Central memory CD8-positive, alpha-beta T cell (primary cell): ENCODE data around the gene POLR1G.
"Not testable (repeated sequence)": the region's sequence is repeated elsewhere in the genome, so short reads cannot be mapped to it uniquely, and the experiment has no call there.

Experiments
- ATAC-seq: fragments of 150-1000 bp; cut with Tn5 transposase; replicated peaks from 2 replicates; pipeline ENCODE4 v1.10.0; 2022; ENCODE audit warnings: mild to moderate bottlenecking, moderate FRiP score, moderate number of reproducible peaks; ENCODE audit not compliant: poor library complexity, severe bottlenecking; ENCODE audit errors: extremely low read depth
- DNase-seq, 2 donors: peaks; one replicate each; pipeline ENCODE4 v3.0.0; 2021; ENCODE audit warnings: low spot score in 2 of 2
- H3K27ac Mint-ChIP-seq: one replicate; pipeline ENCODE4 v1.8.0; 2022; ENCODE audit warnings: low read depth, mild to moderate bottlenecking, moderate library complexity, mixed read lengths
- H3K27me3 Mint-ChIP-seq: one replicate; pipeline ENCODE4 v1.8.0; 2022; ENCODE audit warnings: mixed read lengths
- H3K36me3 Mint-ChIP-seq: one replicate; pipeline ENCODE4 v1.8.0; 2022; ENCODE audit warnings: mild to moderate bottlenecking, moderate library complexity, mixed read lengths; ENCODE audit not compliant: insufficient read depth
- H3K4me1 Mint-ChIP-seq: one replicate; pipeline ENCODE4 v1.8.0; 2022; ENCODE audit warnings: mixed read lengths
- H3K4me3 Mint-ChIP-seq: one replicate; pipeline ENCODE4 v1.8.0; 2022; ENCODE audit warnings: mild to moderate bottlenecking, moderate library complexity, mixed read lengths
- H3K9me3 Mint-ChIP-seq: one replicate; pipeline ENCODE4 v1.8.0; 2022; ENCODE audit warnings: mixed read lengths

POLR1G gene

GRCh38 chr19:45432543-45432942 is 26.1 kb downstream of the POLR1G start:
- not testable (repeated sequence) for H3K4me3 Mint-ChIP-seq, H3K27me3 Mint-ChIP-seq, H3K36me3 Mint-ChIP-seq, DNase-seq, H3K4me1 Mint-ChIP-seq, H3K9me3 Mint-ChIP-seq, H3K27ac Mint-ChIP-seq, ATAC-seq

GRCh38 chr19:45437328-45437727 is 30.9 kb downstream of the POLR1G start:
- Mint-ChIP-seq H3K4me3 (no peak overlapping the region), H3K9me3 (no peaks in the 10 kb centered on the region), H3K27me3 (no peaks in the 10 kb centered on the region), H3K4me1 (peaks cover 16% of the 10 kb centered on the region), H3K27ac (no peak overlapping the region), H3K36me3 (peaks cover 6% of the 10 kb centered on the region)
- no peak for ATAC-seq
- DNase-seq = no peak

- Mint-ChIP-seq H3K36me3 (peaks cover 16% of the 10 kb centered on the region), H3K27me3 (no peaks in the 10 kb centered on the region), H3K4me1 (peaks cover 35% of the 10 kb centered on the region), H3K27ac (peak overlapping the region; percentile 8), H3K4me3 (peak overlapping the region; percentile 69), H3K9me3 (no peaks in the 10 kb centered on the region)
- DNase-seq (no peak), ATAC-seq (no peak)
Measured at GRCh38 chr19:45439190-45439568, 32.7 kb downstream of the POLR1G start.

GRCh38 chr19:45439569-45440258 is 33.3 kb downstream of the POLR1G start:
- H3K4me1 Mint-ChIP-seq = peaks cover 40% of the 10 kb centered on the region
- peaks cover 19% of the 10 kb centered on the region for H3K36me3 Mint-ChIP-seq
- peak; percentile 78 for ATAC-seq
- H3K27ac Mint-ChIP-seq = peak overlapping the region; percentile 90
- H3K27me3 Mint-ChIP-seq = no peaks in the 10 kb centered on the region
- no peaks in the 10 kb centered on the region for H3K9me3 Mint-ChIP-seq
- peak; percentile 84 to 92 for DNase-seq
- peak overlapping the region; percentile 69 for H3K4me3 Mint-ChIP-seq

- Mint-ChIP-seq H3K9me3 (no peaks in the 10 kb centered on the region), H3K4me1 (peaks cover 43% of the 10 kb centered on the region), H3K27me3 (no peaks in the 10 kb centered on the region), H3K36me3 (peaks cover 19% of the 10 kb centered on the region), H3K27ac (peak overlapping the region; percentile 90), H3K4me3 (peak overlapping the region; percentile 69)
- DNase-seq (no peak), ATAC-seq (no peak)
Measured at GRCh38 chr19:45440259-45440638, 33.8 kb downstream of the POLR1G start.

- Mint-ChIP-seq H3K4me1 (peaks cover 50% of the 10 kb centered on the region), H3K4me3 (peak overlapping the region; percentile 69)
- ATAC-seq = no peak
Measured at GRCh38 chr19:45440873-45441654, 34.6 kb downstream of the POLR1G start.

GRCh38 chr19:45442408-45442777 is 35.9 kb downstream of the POLR1G start:
- Mint-ChIP-seq H3K27me3 (no peaks in the 10 kb centered on the region), H3K9me3 (no peaks in the 10 kb centered on the region), H3K4me3 (peak overlapping the region; percentile 90), H3K36me3 (peaks cover 29% of the 10 kb centered on the region), H3K27ac (peak overlapping the region; percentile 98), H3K4me1 (peaks cover 58% of the 10 kb centered on the region)
- DNase-seq (no peak), ATAC-seq (no peak)

More at GRCh38 chr19:45440873-45441654, 34.6 kb downstream of the POLR1G start:
- DNase-seq = no peak
- H3K27me3 Mint-ChIP-seq = no peaks in the 10 kb centered on the region
- H3K27ac Mint-ChIP-seq = peak overlapping the region; percentile 90
- H3K36me3 Mint-ChIP-seq = peaks cover 21% of the 10 kb centered on the region
- no peaks in the 10 kb centered on the region for H3K9me3 Mint-ChIP-seq

GRCh38 chr19:45442778-45443461 is 36.5 kb downstream of the POLR1G start:
- Mint-ChIP-seq H3K9me3 (no peaks in the 10 kb centered on the region), H3K27me3 (no peaks in the 10 kb centered on the region), H3K36me3 (peaks cover 31% of the 10 kb centered on the region), H3K27ac (peak overlapping the region; percentile 98), H3K4me1 (peaks cover 61% of the 10 kb centered on the region), H3K4me3 (peak overlapping the region; percentile 90)
- DNase-seq (peak in 1 of 2 donors; percentile 34), ATAC-seq (no peak)

- H3K4me3 Mint-ChIP-seq = peak overlapping the region; percentile 90
- H3K4me1 Mint-ChIP-seq = peaks cover 69% of the 10 kb centered on the region
- peaks cover 34% of the 10 kb centered on the region for H3K36me3 Mint-ChIP-seq
- no peaks in the 10 kb centered on the region for H3K9me3 Mint-ChIP-seq
- H3K27ac Mint-ChIP-seq = peak overlapping the region; percentile 98
- ATAC-seq (peak; percentile 5), DNase-seq (peak in 1 of 2 donors; percentile 34)
- no peaks in the 10 kb centered on the region for H3K27me3 Mint-ChIP-seq
Measured at GRCh38 chr19:45443462-45444317, 37.2 kb downstream of the POLR1G start.

GRCh38 chr19:45444318-45445041 is 38.0 kb downstream of the POLR1G start:
- Mint-ChIP-seq H3K4me3 (peak overlapping the region; percentile 90), H3K9me3 (no peaks in the 10 kb centered on the region), H3K27me3 (no peaks in the 10 kb centered on the region), H3K36me3 (peaks cover 36% of the 10 kb centered on the region), H3K27ac (peak overlapping the region; percentile 98), H3K4me1 (peaks cover 76% of the 10 kb centered on the region)
- DNase-seq (peak; percentile 70 to 80), ATAC-seq (peak; percentile 42)

GRCh38 chr19:45445139-45445538 is 38.7 kb downstream of the POLR1G start:
- Mint-ChIP-seq H3K4me1 (peaks cover 77% of the 10 kb centered on the region), H3K27ac (peak overlapping the region; percentile 98), H3K27me3 (no peaks in the 10 kb centered on the region), H3K36me3 (peaks cover 41% of the 10 kb centered on the region), H3K4me3 (peak overlapping the region; percentile 90), H3K9me3 (no peaks in the 10 kb centered on the region)
- ATAC-seq (no peak), DNase-seq (no peak)
